Astrocyte (in vitro differentiated cells and primary cell): ENCODE data around the gene PTPRD.

Source experiments
- EZH2 ChIP-seq: IDR thresholded peaks from 2 replicates; pipeline ENCODE4 v1.6.1; 2012; ENCODE audit warnings: mild to moderate bottlenecking, low read length, inconsistent platforms; ENCODE audit not compliant: insufficient read depth
- TF ChIP-seq, protein P1 (sequence below): IDR thresholded peaks from 2 replicates; pipeline ENCODE4 v1.5.1; 2011; ENCODE audit warnings: low read depth, mild to moderate bottlenecking, inconsistent platforms, low read length, moderate library complexity; ENCODE audit not compliant: insufficient read depth

DNA sequence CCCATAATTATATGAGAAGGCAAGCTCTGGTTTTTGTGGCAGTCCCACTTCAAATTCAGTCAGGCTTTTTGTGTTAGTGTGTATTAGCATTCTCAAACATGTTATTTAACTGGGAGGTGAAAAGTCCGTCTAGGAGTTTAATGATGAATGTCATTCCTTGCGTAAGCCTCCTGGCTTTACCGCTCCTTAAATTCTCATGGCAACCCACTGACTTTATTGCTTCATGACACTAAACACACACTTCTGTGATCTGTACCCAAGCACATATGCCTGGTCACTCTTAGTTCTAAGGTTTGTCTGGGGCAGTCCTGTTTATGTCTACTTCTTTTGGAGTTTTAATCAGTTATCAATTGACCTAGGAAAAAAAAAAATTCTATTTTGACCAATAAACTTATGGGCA is 2135.4 kb downstream of the PTPRD start:
- TF ChIP-seq, protein P1, sequence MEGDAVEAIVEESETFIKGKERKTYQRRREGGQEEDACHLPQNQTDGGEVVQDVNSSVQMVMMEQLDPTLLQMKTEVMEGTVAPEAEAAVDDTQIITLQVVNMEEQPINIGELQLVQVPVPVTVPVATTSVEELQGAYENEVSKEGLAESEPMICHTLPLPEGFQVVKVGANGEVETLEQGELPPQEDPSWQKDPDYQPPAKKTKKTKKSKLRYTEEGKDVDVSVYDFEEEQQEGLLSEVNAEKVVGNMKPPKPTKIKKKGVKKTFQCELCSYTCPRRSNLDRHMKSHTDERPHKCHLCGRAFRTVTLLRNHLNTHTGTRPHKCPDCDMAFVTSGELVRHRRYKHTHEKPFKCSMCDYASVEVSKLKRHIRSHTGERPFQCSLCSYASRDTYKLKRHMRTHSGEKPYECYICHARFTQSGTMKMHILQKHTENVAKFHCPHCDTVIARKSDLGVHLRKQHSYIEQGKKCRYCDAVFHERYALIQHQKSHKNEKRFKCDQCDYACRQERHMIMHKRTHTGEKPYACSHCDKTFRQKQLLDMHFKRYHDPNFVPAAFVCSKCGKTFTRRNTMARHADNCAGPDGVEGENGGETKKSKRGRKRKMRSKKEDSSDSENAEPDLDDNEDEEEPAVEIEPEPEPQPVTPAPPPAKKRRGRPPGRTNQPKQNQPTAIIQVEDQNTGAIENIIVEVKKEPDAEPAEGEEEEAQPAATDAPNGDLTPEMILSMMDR: no peak
- no peak for TF ChIP-seq EZH2
